AG10803 (cell line): ENCODE results near the gene CTIF.

Experiments
- DNase-seq: peaks from one replicate; pipeline ENCODE4 v3.0.0; 2010; ENCODE audit warnings: low read depth
- H3K4me3 ChIP-seq: 2 replicates; pipeline ENCODE4 v1.5.1; 2011; ENCODE audit warnings: mild to moderate bottlenecking, low read length, control low read depth
- TF ChIP-seq, protein P1 (sequence below): conservative IDR thresholded peaks from 2 replicates; pipeline ENCODE4 v1.5.1; 2011; ENCODE audit warnings: mild to moderate bottlenecking, low read length, control low read depth, inconsistent platforms

Gene CTIF

DNA sequence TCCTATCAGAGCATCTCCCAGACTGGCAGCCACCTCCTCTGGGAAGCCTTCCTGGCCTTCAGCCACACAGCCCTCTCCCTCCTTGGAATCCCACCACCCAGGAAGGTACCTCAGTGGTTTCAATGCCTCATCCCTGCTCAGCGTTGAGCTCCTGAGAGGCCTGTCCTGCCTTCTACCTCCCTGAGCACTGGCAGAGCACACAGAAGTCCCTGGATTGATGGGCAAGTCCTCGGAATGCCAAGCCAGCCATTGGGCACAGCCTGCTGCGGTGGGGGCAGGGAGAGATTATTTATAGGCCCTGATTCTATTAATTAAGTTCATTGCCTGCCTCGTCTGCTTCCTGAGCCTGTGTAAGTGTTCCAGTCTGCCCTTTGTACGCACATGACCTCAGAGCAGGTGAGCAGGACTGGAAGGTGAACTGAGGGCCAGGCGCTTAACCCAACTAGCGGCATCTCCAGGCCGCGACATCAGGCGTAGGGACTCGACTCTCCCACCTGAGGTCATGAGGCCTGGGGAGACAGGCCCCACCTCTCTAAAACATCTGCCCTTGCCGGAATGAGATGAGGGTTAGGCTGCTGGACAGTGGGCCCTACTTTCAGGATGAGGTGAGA is 348.6 kb downstream of the CTIF start:
- DNase-seq = no peak
- TF ChIP-seq, protein P1, sequence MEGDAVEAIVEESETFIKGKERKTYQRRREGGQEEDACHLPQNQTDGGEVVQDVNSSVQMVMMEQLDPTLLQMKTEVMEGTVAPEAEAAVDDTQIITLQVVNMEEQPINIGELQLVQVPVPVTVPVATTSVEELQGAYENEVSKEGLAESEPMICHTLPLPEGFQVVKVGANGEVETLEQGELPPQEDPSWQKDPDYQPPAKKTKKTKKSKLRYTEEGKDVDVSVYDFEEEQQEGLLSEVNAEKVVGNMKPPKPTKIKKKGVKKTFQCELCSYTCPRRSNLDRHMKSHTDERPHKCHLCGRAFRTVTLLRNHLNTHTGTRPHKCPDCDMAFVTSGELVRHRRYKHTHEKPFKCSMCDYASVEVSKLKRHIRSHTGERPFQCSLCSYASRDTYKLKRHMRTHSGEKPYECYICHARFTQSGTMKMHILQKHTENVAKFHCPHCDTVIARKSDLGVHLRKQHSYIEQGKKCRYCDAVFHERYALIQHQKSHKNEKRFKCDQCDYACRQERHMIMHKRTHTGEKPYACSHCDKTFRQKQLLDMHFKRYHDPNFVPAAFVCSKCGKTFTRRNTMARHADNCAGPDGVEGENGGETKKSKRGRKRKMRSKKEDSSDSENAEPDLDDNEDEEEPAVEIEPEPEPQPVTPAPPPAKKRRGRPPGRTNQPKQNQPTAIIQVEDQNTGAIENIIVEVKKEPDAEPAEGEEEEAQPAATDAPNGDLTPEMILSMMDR = no peak
- no peak overlapping the region for H3K4me3 ChIP-seq

DNA sequence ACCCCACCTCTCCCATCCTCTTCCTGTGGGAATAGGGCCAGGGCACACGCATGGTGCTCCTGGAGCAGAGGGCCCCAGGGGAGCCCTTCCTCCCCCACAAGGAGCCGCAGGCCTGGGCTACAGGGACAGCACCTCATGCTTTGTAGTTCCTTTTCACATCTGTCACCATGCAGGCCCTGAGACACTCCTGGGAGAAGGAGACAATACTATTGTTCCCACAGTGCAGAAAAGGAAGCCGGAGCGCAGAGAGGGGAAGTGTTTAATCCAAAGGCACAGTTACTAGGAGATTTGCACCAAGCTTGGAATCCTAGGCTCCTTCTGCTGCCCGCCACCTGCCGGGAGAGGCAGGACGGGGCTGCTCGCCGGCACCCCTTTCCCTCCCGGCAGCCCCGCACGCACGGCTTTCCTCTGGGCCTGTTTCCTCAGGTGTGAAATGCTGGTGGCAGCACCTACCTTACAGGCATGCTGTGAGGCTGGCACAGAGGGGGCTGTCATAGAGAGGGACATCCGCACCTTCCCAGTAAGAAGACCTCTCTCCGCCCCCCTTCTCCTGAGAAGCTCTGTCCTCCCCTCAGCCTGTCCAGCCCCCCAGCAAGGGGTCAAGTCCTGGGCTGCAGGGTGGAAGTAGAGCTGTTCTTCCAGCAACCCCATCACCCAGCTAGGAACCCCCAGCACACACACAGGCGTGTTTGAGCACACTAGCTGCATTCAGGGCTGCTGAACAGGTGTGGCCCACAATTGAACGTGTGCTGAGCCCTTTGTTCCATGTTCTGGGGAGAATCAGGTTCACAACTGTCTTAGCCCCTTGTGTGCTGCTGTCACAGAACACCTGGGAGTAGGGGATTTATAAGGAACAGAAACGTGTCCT is 349.3 kb downstream of the CTIF start:
- TF ChIP-seq, protein P1 = no peak
- DNase-seq = no peak

DNA sequence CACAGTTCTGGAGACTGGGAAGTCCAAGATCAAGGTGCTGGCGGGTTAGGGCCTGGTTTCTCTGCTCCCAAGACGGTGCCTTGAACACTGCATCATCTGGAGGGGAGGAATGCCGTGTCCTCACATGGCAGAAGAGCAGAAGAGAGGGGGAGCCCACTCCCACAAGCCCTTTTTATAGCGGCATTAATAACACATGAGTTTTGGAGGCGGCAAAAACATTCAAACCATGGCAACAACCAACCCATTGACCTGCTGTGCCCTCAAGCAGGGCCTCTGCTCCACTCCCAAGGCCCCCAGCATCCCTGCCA is 349.9 kb downstream of the CTIF start:
- TF ChIP-seq, protein P1 = no peak
- H3K4me3 ChIP-seq = no peak overlapping the region
- no peak for DNase-seq

More for the DNA sequence above, 349.3 kb downstream of the CTIF start:
- H3K4me3 ChIP-seq = no peak overlapping the region

DNA sequence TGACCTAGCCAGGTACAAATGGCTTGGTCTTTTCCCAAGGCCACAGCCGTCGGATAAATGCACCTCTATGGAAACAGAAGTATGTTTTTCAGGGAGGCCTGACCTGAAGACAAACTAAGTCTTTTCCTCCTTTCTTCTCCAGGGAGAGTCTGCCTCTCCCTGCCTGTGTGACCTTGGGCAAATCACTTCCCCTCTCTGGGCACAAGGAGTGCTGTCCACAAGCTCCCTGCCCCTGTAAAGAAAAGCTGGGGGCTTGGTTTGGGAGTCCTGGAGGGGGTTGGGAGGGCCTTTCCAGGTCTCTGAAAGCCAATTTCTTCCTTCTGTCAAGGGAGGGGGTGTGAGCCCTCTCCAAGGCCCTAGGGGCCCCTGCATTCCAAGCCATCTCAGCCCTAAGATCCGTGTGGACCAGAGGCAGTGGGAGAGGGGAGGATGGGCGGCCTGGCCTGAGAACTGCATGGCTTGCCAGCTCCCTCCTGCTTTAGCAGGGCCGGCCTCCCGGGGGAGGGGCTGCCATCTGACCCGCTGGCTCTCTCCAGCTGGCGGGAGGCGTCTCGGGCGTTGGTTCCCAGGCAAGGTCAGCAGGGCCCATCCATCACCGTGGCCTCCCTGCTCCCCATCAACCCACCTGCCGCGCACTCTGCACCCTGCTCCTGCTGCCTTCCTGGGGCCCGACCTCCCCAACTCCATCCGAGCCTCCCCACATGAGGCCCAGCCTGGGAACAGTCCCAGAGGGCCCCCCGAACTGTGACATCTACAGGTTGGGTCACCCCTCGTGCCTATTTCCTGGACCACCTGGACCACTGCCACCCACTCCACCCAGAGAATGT is 350.5 kb downstream of the CTIF start:
- H3K4me3 ChIP-seq = no peak overlapping the region
- TF ChIP-seq, protein P1 = no peak
- no peak for DNase-seq

DNA sequence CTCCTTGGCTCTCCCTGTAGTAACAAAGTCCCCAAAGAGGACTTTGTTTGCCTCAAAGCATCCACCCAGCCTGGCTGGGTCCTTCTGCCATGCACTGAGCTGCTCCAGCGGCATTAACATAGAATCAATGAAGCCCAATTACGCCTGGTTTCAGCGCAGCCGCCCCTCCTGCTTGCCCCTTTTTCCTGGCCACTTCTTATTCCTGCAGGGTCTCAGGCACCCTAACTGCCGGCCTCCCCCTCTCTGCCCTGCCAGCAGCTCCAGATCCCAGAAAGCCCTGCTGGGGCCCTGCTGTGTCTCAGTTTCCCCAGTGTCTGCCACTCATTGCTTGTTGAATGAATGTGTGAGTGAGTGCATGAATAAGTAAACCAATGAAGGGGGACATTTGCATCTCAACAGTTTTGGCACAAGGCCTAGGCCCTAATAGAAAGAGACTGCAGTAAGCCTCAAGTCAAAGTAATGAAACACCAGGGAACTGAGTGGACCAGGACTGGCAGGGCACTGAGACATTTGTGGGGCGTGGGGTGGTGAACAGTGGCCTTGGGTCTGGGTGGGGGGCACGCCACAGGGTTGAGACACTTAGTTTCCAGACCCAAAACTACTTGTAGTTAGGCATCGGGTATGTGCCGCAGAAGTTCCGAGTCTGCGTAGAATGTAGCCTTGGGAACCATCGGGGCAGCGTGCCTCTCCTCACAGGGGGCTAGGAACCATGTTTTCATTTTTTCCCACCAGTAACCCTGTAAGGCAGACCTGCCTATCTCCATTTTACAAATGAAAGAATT is 351.3 kb downstream of the CTIF start:
- TF ChIP-seq, protein P1 = no peak
- no peak for DNase-seq
- no peak overlapping the region for H3K4me3 ChIP-seq

DNA sequence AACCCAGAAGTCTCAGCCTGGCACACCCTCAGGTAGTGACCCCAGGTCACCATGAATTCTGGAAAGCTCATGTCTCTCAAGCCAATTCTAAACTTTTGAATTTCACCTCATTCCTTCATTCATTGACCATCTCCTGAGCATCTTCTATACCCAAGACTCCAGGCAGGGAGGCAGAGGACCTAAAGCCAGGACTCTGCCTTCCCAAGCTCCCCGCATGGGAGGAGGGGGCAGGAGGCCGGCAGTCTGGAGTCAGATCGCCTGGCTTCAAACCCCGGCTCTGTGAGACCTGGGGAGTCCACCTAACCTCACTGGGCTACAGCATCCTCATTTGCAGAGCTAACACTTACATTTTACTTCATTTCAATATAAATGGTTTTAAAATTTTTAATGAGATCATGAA is 352.9 kb downstream of the CTIF start:
- TF ChIP-seq, protein P1 = no peak
- H3K4me3 ChIP-seq = no peak overlapping the region
- no peak for DNase-seq
